Hepatic stellate cell (primary cell): ENCODE results near the gene COL17A1.

Experiments used
- DNase-seq: peaks from one replicate; pipeline ENCODE4 v3.0.0; 2011; ENCODE audit warnings: low spot score

COL17A1 gene

GRCh38 chr10:103985726-103986125 is 100.0 kb downstream of the COL17A1 start:
- peak; percentile 18 for DNase-seq

DNA sequence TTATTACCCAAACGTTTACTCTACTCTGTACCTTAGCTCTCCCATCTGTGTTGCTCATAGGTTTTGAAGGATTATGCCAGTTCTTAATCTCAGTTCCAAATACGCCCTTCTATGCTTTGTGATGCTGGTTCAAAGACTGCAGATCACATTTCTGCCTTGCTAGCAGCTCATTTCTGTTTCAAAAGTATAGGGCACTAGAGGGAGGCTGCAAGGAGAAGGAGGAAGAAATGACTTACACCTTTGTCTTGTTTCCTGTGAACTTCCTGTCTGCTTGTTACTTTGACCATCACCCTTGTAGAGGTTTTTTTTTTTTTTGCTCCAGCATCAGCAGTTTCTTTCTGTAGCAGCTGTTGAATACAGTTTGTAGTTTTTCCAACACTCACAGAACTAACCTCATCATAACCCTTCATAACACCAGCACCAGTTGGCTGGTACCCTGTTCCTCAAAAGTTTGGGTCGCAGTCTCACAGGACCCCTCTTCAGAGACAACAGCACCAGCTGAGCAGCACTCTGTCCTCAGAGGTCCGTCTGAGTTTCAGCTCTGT is 102.2 kb downstream of the COL17A1 start:
- no peak for DNase-seq

- no peak for DNase-seq
These were observed 103.0 kb downstream of the COL17A1 start for GRCh38 chr10:103982639-103983038.
